ENCODE measurements around the gene ZNF460.

The ZNF460 gene

GRCh38 chr19:57302727-57303401, 22.6 kb downstream of the ZNF460 start:
- peaks cover 10% of the 10 kb centered on the region for H3K36me3 ChIP-seq (replicated peaks)
- no peak for DNase-seq
- H3K27me3 ChIP-seq (replicated peaks): no peaks in the 10 kb centered on the region
- H3K27ac ChIP-seq: no peak overlapping the region
- in situ Hi-C loops (cut with HindIII; ENCODE audit: low pct_ligation_motif_present, low sequenced_read_pairs): no loop called here
- TF ChIP-seq, protein P1, sequence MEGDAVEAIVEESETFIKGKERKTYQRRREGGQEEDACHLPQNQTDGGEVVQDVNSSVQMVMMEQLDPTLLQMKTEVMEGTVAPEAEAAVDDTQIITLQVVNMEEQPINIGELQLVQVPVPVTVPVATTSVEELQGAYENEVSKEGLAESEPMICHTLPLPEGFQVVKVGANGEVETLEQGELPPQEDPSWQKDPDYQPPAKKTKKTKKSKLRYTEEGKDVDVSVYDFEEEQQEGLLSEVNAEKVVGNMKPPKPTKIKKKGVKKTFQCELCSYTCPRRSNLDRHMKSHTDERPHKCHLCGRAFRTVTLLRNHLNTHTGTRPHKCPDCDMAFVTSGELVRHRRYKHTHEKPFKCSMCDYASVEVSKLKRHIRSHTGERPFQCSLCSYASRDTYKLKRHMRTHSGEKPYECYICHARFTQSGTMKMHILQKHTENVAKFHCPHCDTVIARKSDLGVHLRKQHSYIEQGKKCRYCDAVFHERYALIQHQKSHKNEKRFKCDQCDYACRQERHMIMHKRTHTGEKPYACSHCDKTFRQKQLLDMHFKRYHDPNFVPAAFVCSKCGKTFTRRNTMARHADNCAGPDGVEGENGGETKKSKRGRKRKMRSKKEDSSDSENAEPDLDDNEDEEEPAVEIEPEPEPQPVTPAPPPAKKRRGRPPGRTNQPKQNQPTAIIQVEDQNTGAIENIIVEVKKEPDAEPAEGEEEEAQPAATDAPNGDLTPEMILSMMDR (IDR thresholded peaks at IDR 0.05; ENCODE audit: low read depth, low read length, missing control alignments): no peak
- no peak overlapping the region for H3K4me3 ChIP-seq (ENCODE audit: low read depth, low read length)

- in situ Hi-C loops (cut with HindIII; ENCODE audit: low pct_ligation_motif_present, low sequenced_read_pairs): no loop called here
- Histone ChIP-seq H3K27me3 (replicated peaks) (no peaks in the 10 kb centered on the region), H3K36me3 (replicated peaks) (peaks cover 10% of the 10 kb centered on the region), H3K27ac (no peak overlapping the region), H3K4me3 (ENCODE audit: low read depth, low read length) (no peak overlapping the region)
- TF ChIP-seq, protein P1 (IDR thresholded peaks at IDR 0.05; ENCODE audit: low read depth, low read length, missing control alignments): no peak
- DNase-seq: no peak
These were observed 24.8 kb downstream of the ZNF460 start for GRCh38 chr19:57305056-57305455.

DNA sequence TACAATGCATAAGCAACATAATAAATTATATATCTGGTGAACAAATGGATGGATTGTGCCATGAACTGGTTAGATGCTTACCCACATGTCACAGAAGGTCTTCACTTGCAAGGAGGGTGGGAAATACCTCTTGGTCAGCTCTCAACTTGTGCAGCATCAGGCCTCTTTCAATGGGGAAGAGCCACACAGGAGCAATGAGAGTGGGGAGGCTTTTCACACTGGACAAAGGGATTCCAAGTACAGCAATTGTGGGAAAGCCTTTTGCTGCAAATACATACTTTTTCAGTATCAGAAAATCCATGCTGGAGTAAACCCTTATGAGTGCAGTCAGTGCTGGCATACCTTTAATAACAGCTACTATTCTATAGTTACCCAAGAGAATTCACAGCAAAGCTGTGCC, 28.2 kb downstream of the ZNF460 start:
- TF ChIP-seq, protein P1 (IDR thresholded peaks at IDR 0.05; ENCODE audit: low read depth, low read length, missing control alignments): no peak
- Histone ChIP-seq H3K36me3 (replicated peaks) (peaks cover 4% of the 10 kb centered on the region), H3K4me3 (ENCODE audit: low read depth, low read length) (no peak overlapping the region), H3K27me3 (replicated peaks) (no peaks in the 10 kb centered on the region), H3K27ac (no peak overlapping the region)
- in situ Hi-C loops (cut with HindIII; ENCODE audit: low pct_ligation_motif_present, low sequenced_read_pairs): no loop called here
- DNase-seq: no peak

DNA sequence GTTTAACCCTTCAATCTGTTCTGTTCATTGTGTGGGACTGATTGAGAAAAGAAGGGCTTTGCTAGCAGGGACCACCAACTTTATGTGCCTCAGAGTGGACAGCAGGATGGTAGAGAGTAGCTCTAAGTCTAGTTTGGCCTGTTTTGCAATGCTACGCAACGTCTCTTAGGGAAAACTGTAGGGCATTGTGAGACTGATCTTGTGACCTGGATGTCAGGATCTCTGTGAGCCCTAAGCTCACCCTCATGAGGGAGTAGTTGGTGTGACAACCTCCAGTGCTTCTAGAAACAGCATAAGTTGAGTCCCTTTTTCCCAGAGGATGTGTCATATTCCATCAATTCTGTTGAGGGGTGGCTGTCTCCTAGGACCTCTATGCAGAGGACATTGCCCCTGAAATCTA, 30.5 kb downstream of the ZNF460 start:
- in situ Hi-C loops (cut with HindIII; ENCODE audit: low pct_ligation_motif_present, low sequenced_read_pairs): no loop called here

DNA sequence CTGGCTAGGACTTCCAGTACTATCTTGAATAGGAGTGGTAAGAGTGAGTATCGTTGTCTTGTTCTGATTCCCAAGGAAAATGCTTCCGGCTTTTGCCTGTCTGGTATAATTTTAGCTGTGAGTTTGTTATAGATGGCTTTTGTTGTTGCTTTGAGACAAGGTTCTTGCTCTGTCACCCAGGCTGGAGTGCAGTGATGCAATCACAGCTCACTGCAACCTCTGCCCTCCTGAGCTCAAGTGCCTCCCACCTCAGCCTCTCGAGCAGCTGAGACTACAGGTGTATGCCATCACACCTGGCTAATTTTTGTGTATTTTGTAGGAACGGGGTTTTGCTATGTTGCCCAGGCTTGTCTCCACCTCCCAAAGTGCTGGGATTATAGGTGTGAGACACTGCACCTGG, 33.9 kb downstream of the ZNF460 start:
- no peak overlapping the region for H3K4me3 ChIP-seq (ENCODE audit: low read depth, low read length)
- DNase-seq: no peak
- no peak overlapping the region for H3K27ac ChIP-seq
- peaks cover 5% of the 10 kb centered on the region for H3K27me3 ChIP-seq (replicated peaks)
- in situ Hi-C loops (cut with HindIII; ENCODE audit: low pct_ligation_motif_present, low sequenced_read_pairs): no loop called here
- TF ChIP-seq, protein P1 (IDR thresholded peaks at IDR 0.05; ENCODE audit: low read depth, low read length, missing control alignments): no peak
- H3K36me3 ChIP-seq (replicated peaks): no peaks in the 10 kb centered on the region

More for the DNA sequence above, 30.5 kb downstream of the ZNF460 start:
- Histone ChIP-seq H3K4me3 (ENCODE audit: low read depth, low read length) (no peak overlapping the region), H3K36me3 (replicated peaks) (no peaks in the 10 kb centered on the region), H3K27me3 (replicated peaks) (no peaks in the 10 kb centered on the region), H3K27ac (no peak overlapping the region)
- TF ChIP-seq, protein P1 (IDR thresholded peaks at IDR 0.05; ENCODE audit: low read depth, low read length, missing control alignments): no peak
- no peak for DNase-seq

DNA sequence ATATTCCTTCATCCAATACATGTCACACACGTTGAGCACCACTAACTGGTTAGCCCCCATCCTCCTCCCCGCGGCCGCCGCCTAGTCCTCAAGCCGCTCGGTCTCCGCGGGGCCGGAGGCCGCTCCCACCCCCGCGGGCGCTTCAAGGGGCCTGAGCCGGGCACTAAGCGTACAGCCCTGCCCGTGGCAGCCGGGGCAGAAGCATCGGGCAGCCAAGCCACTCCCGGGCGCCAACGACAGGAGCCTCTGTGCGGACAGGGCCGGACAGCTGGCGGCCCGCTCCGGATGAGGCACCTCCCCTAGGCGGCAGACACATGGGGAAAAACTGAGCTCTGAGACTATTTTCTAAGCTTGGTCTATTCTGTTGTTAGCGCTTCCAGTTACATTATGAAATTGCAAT, 37.2 kb downstream of the ZNF460 start:
- H3K27me3 ChIP-seq (replicated peaks): peaks cover 5% of the 10 kb centered on the region
- H3K4me3 ChIP-seq (ENCODE audit: low read depth, low read length): peak overlapping the region; percentile 44

More for the DNA sequence above, 37.2 kb downstream of the ZNF460 start:
- TF ChIP-seq, protein P1 (IDR thresholded peaks at IDR 0.05; ENCODE audit: low read depth, low read length, missing control alignments): no peak
- in situ Hi-C loops (cut with HindIII; ENCODE audit: low pct_ligation_motif_present, low sequenced_read_pairs): no loop called here
- Histone ChIP-seq H3K27ac (no peak overlapping the region), H3K36me3 (replicated peaks) (no peaks in the 10 kb centered on the region)
- no peak for DNase-seq

Measured in brain microvascular endothelial cell (primary cell).